Activated CD8-positive, alpha-beta T cell treated with anti-CD3 and anti-CD28 coated beads for 36 hours (primary cell): ENCODE data around the gene CC2D1A. TPM values are rescaled to one million over a fixed set of nuclear protein-coding genes. Genes with fewer than 3 reads are reported as not detected.

Experiments used
- ATAC-seq: fragments of 200-7000 bp; cut with Tn5 transposase; one replicate; pipeline ENCODE4 v1.10.0; 2021; ENCODE audit warnings: mild to moderate bottlenecking, moderate library complexity
- CTCF ChIA-PET: fragments of 350-600 bp; sonication (Branson Sonifier 250); formaldehyde crosslinking; loops from one replicate; lab custom pipeline; 2021; ENCODE audit warnings: antibody characterized with exemption; lab: Charles Lee
- POLR2A ChIA-PET: fragments of 350-600 bp; sonication (Branson Sonifier 250); formaldehyde crosslinking; loops from one replicate; lab custom pipeline; 2021; ENCODE audit warnings: antibody characterized with exemption; lab: Charles Lee
- DNase-seq: peaks from one replicate; pipeline ENCODE4 v3.0.0-alpha.2; 2020
- H3K27ac Mint-ChIP-seq: one replicate; pipeline ENCODE4 v1.8.0; 2021; ENCODE audit warnings: mild to moderate bottlenecking, mixed read lengths
- H3K27me3 Mint-ChIP-seq: one replicate; pipeline ENCODE4 v1.8.0; 2021; ENCODE audit warnings: mixed read lengths
- H3K36me3 Mint-ChIP-seq: one replicate; pipeline ENCODE4 v1.8.0; 2021; ENCODE audit warnings: low read depth, mixed read lengths
- H3K4me1 Mint-ChIP-seq: one replicate; pipeline ENCODE4 v1.8.0; 2021; ENCODE audit warnings: low read depth, mixed read lengths
- H3K4me3 Mint-ChIP-seq: one replicate; pipeline ENCODE4 v1.8.0; 2021; ENCODE audit warnings: mild to moderate bottlenecking, moderate library complexity, mixed read lengths
- H3K9me3 Mint-ChIP-seq: one replicate; pipeline ENCODE4 v1.8.0; 2021; ENCODE audit warnings: mixed read lengths
- CTCF ChIP-seq: fragments of 200-600 bp; IDR thresholded peaks from one replicate; pipeline ENCODE4 v1.8.0; 2022; ENCODE audit warnings: antibody characterized with exemption, mild to moderate bottlenecking
- intact Hi-C: fragments of 100-400 bp; cut with micrococcal nuclease; formaldehyde crosslinking; loops from one replicate; pipeline ENCODE4 v1.10.0; 2022
- total RNA-seq, 2 experiments: library from RNA; stranded (reverse); gene quantifications; one replicate each; pipeline ENCODE4 v1.2.3, GENCODE V29; 2021

Gene CC2D1A
- total RNA-seq, 2 experiments from 2014 or later, result 22.4 to 23.8 TPM

DNA sequence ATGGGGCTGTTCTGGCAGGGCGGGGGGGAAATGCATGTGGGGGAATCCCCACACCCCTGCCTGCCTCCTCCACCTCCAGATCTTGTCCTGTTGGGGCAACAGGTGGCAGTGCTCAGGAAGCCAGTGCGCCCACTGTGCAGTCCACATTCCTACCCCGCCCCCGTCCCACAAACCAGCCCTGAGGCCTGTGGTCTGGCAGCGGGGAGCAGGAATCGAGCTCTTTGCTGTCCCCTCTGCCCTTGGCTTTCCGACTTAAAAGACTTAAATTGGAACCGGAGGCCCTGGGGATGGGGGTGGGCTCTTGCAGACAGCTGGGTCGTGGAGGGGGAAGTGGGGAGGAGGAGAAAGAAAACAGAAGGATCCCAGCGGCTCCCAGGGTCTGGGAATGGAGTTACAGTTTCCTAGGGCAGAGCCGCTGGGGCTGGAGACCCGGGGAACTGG lies 24.7 kb upstream of the CC2D1A start:
- Mint-ChIP-seq H3K4me1 (peaks cover 41% of the 10 kb centered on the region), H3K27me3 (no peaks in the 10 kb centered on the region), H3K36me3 (no peaks in the 10 kb centered on the region), H3K9me3 (no peaks in the 10 kb centered on the region), H3K4me3 (peak overlapping the region; percentile 39), H3K27ac (peak overlapping the region; percentile 75)
- no peak for TF ChIP-seq CTCF
- DNase-seq (peak; percentile 40), ATAC-seq (no peak)
- intact Hi-C loops, result loop anchor here (2.0 to 10.0 kb wide), 2 partner anchors 154 to 194 kb away; partner anchors contain the start of gene IL27RA
- POLR2A ChIA-PET, result interaction anchor here (0.8 to 1.7 kb wide), 7 partner anchors 10 to 188 kb away, joined by 3 to 5 read pairs (median 3); partner anchors contain the start of genes BRME1, CC2D1A and RFX1
- CTCF ChIA-PET, result interaction anchor here (0.8 to 6.2 kb wide), 15 partner anchors 12 to 292 kb away, joined by 3 to 76 read pairs (median 5); partner anchors contain the start of genes ASF1B, IL27RA and MISP3

DNA sequence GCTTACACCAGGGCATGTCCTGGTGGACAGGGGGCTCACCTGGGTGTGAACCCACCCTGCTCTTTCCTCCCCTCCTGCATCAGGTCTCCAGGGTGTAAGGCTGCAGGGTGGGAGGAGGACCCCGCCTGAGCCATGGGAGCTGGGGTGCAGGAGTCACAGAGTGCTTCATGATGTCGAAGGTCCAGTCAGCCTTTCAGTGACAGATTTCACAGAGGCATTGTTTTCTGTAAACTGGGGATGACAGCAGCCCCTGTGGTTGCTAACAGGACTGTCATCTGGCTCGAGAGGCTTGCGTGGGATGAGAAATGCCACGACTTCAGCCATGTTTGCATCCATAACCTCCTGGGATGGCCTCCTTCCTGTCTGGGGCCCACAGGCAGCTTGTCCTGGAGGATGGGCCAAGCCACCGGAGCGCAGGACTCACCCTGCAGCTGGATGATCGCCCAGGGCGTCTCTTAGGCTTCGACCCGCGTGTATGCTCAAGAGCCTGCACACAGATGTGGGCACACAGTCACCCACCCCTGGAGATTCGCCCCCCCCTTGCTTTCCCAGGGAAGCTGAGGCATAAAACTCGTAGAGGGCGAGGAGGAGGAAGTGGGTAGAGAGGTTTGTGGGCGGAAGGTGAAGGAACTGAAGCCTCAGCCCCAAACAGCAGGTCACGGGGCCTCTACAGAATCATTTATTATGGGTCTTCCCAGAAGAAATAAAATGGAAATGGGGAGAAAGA lies 24.1 kb upstream of the CC2D1A start:
- peaks cover 43% of the 10 kb centered on the region for H3K4me1 Mint-ChIP-seq

GRCh38 chr19:13882419-13882795 lies 23.6 kb upstream of the CC2D1A start:
- peaks cover 46% of the 10 kb centered on the region for H3K4me1 Mint-ChIP-seq
- CTCF ChIA-PET, result interaction anchor here (0.9 to 6.2 kb wide), 9 partner anchors 20 to 254 kb away, joined by 3 to 76 read pairs (median 7); partner anchors contain the start of genes ASF1B, IL27RA and MISP3
- H3K36me3 Mint-ChIP-seq, result no peaks in the 10 kb centered on the region

More for the DNA sequence above, 24.1 kb upstream of the CC2D1A start:
- ChIA-PET POLR2A (interaction anchor here (0.9 to 1.7 kb wide), 4 partner anchors 24 to 107 kb away, joined by 3 to 4 read pairs (median 4); partner anchors contain the start of genes BRME1 and CC2D1A), CTCF (interaction anchor here (0.9 to 6.2 kb wide), 10 partner anchors 20 to 254 kb away, joined by 3 to 76 read pairs (median 6); partner anchors contain the start of genes ASF1B, IL27RA and MISP3)
- H3K27me3 Mint-ChIP-seq, result no peaks in the 10 kb centered on the region
- peak overlapping the region; percentile 75 for H3K27ac Mint-ChIP-seq
- TF ChIP-seq CTCF, result no peak
- H3K9me3 Mint-ChIP-seq, result no peaks in the 10 kb centered on the region
- no peaks in the 10 kb centered on the region for H3K36me3 Mint-ChIP-seq
- intact Hi-C loops, result loop anchor here (2.0 to 10.0 kb wide), 2 partner anchors 153 to 193 kb away; partner anchors contain the start of gene IL27RA
- DNase-seq (peak; percentile 70), ATAC-seq (peak; percentile 32)
- H3K4me3 Mint-ChIP-seq, result peak overlapping the region; percentile 39

GRCh38 chr19:13882836-13883235 lies 23.2 kb upstream of the CC2D1A start:
- Mint-ChIP-seq H3K9me3 (no peaks in the 10 kb centered on the region), H3K36me3 (no peaks in the 10 kb centered on the region), H3K27ac (no peak overlapping the region), H3K4me1 (peaks cover 48% of the 10 kb centered on the region), H3K27me3 (no peaks in the 10 kb centered on the region), H3K4me3 (no peak overlapping the region)
- ATAC-seq (no peak), DNase-seq (peak; percentile 63)
- TF ChIP-seq CTCF, result no peak
- intact Hi-C loops, result loop anchor here (10.0 kb wide), 1 partner anchor 152 kb away; the partner anchor contains the start of gene IL27RA
- POLR2A ChIA-PET, result interaction anchor here (0.9 to 1.3 kb wide), 3 partner anchors 23 to 108 kb away, joined by 3 to 4 read pairs (median 3); partner anchors contain the start of genes BRME1 and CC2D1A
- CTCF ChIA-PET, result interaction anchor here (1.0 to 6.2 kb wide), 8 partner anchors 20 to 253 kb away, joined by 3 to 76 read pairs (median 9); partner anchors contain the start of genes ASF1B, IL27RA and MISP3

More at GRCh38 chr19:13882419-13882795, 23.6 kb upstream of the CC2D1A start:
- no peak for DNase-seq
- intact Hi-C loops, result loop anchor here (10.0 kb wide), 1 partner anchor 152 kb away; the partner anchor contains the start of gene IL27RA
- peak overlapping the region; percentile 75 for H3K27ac Mint-ChIP-seq
- no peaks in the 10 kb centered on the region for H3K9me3 Mint-ChIP-seq
- H3K27me3 Mint-ChIP-seq, result no peaks in the 10 kb centered on the region
- no peak for TF ChIP-seq CTCF
- POLR2A ChIA-PET, result interaction anchor here (0.9 to 1.3 kb wide), 3 partner anchors 23 to 107 kb away, joined by 3 to 4 read pairs (median 3); partner anchors contain the start of genes BRME1 and CC2D1A
- no peak overlapping the region for H3K4me3 Mint-ChIP-seq
- ATAC-seq, result no peak
